HG02642 (cell line): ENCODE measurements around the gene ESPNL.
A peak's percentile ranks its signal among the peaks of the same experiment; 100 is the strongest.
"Not testable (repeated sequence)": the region's sequence is repeated elsewhere in the genome, so short reads cannot be mapped to it uniquely, and the experiment has no call there.

Experiments
- ATAC-seq: cut with Tn5 transposase; IDR thresholded peaks from one replicate; pipeline ENCODE4 v1.9.1; 2021; ENCODE audit warnings: mild to moderate bottlenecking; ENCODE audit not compliant: unreplicated experiment, poor library complexity

Gene ESPNL

GRCh38 chr2:238100049-238100820, at the start of gene ESPNL:
Gene ESPNL, plus strand, starts transcription at chr2:238100340. Its CDS starts 80 bp downstream, at chr2:238100420.
- no peak for ATAC-seq

- no peak for ATAC-seq
Observed at GRCh38 chr2:238053191-238053776, 46.9 kb upstream of the ESPNL start.

- ATAC-seq: no peak
Observed at GRCh38 chr2:238055841-238056240, 44.3 kb upstream of the ESPNL start.

GRCh38 chr2:238057696-238058575, 42.2 kb upstream of the ESPNL start:
- not testable (repeated sequence) for ATAC-seq

- ATAC-seq: no peak
Observed at GRCh38 chr2:238059505-238059904, 40.6 kb upstream of the ESPNL start.

- no peak for ATAC-seq
Observed at GRCh38 chr2:238060096-238060541, 40.0 kb upstream of the ESPNL start.

- peak; percentile 97 for ATAC-seq
Observed at GRCh38 chr2:238060542-238061314, 39.4 kb upstream of the ESPNL start, which contains the start of gene SCLY. Gene SCLY, plus strand, starts transcription at chr2:238061001. Its CDS starts 54 bp downstream, at chr2:238061055.

GRCh38 chr2:238061315-238062202, 38.6 kb upstream of the ESPNL start:
- peak; percentile 16 for ATAC-seq

GRCh38 chr2:238063414-238064189, 36.5 kb upstream of the ESPNL start:
- no peak for ATAC-seq

- ATAC-seq: no peak
Observed at GRCh38 chr2:238064376-238064775, 35.8 kb upstream of the ESPNL start.

- no peak for ATAC-seq
Observed at GRCh38 chr2:238065071-238065846, 34.9 kb upstream of the ESPNL start.

- ATAC-seq: no peak
Observed at GRCh38 chr2:238066218-238066617, 33.9 kb upstream of the ESPNL start.

- ATAC-seq: not testable (repeated sequence)
Observed at GRCh38 chr2:238066718-238067117, 33.4 kb upstream of the ESPNL start.

GRCh38 chr2:238067939-238068338, 32.2 kb upstream of the ESPNL start:
- no peak for ATAC-seq

GRCh38 chr2:238069021-238069709, 31.0 kb upstream of the ESPNL start:
- no peak for ATAC-seq

- no peak for ATAC-seq
Observed at GRCh38 chr2:238069877-238070276, 30.3 kb upstream of the ESPNL start.

GRCh38 chr2:238075397-238075796, 24.7 kb upstream of the ESPNL start:
- no peak for ATAC-seq
